Keratinocyte (primary cell): ENCODE data around the gene GRIK2.

Source experiments
- CTCF ChIP-seq, 3 experiments: IDR thresholded peaks in 1 of 3; conservative IDR thresholded peaks in 1 of 3; optimal IDR thresholded peaks in 1 of 3; 2 replicates in 2 of 3; 3 replicates in 1 of 3; pipeline versions ENCODE3 to v1.5.1; 2011; ENCODE audit warnings: low read length in 3 of 3, mild to moderate bottlenecking in 3 of 3, moderate library complexity in 2 of 3, control low read depth in 1 of 3, inconsistent platforms in 1 of 3; ENCODE audit not compliant: insufficient read depth in 2 of 3; ENCODE audit errors: extremely low read depth in 1 of 3
- EZH2 ChIP-seq: IDR thresholded peaks from one replicate; pipeline ENCODE4 v1.6.1; 2012; ENCODE audit warnings: inconsistent platforms, mild to moderate bottlenecking, low read length, moderate library complexity

GRCh38 chr6:101845172-101845571 lies 451.7 kb downstream of the GRIK2 start:
- no peak for TF ChIP-seq CTCF (optimal IDR thresholded peaks at IDR 0.05 in 1 of 3, IDR thresholded peaks at IDR 0.05 in 1 of 3, conservative IDR thresholded peaks at IDR 0.05 in 1 of 3; ENCODE audit: extremely low read depth in 1 of 3, insufficient read depth in 2 of 3, low read length in 3 of 3)
- no peak for TF ChIP-seq EZH2
